ENCODE measurements around the gene CDKAL1. TPM values are rescaled to one million over a fixed set of nuclear protein-coding genes. Genes with fewer than 3 reads are reported as not detected.

The CDKAL1 gene
- total and polyA plus RNA-seq, 4 donors, result 2.0 to 12.9 (median 6.7) TPM

DNA sequence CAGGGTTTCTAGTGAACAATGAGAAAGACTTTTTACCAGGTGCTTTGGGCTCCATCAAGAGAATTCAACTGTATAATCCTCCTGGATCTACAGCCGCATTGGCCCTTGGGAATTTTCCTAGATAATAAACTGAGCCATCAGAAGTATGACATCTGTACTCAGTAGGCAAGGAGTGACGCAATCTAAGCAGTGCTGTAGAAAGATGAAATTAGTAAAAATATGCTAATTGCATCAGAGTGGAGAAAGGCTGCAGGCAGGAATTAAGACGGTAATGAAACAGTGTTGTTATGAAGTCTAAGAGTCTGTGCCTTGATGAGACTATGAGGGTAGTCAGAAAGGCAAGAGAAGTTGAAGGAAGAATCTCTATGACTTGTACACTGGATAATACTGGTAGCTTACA, 551.4 kb downstream of the CDKAL1 start:
- Histone ChIP-seq H3K9ac (ENCODE audit: low read depth in 1 of 2, low read length in 2 of 2) (no peak overlapping the region), H3K4me1 (ENCODE audit: control insufficient read depth in 4 of 4, insufficient read depth in 4 of 4, low read length in 3 of 4) (no peaks in the 10 kb centered on the region), H3K27me3 (ENCODE audit: control insufficient read depth in 4 of 4, insufficient read depth in 4 of 4, low read length in 3 of 4) (no peaks in the 10 kb centered on the region), H3K9me3 (ENCODE audit: control insufficient read depth in 4 of 4, low read length in 3 of 4) (no peaks in the 10 kb centered on the region), H3K27ac (ENCODE audit: low read depth in 1 of 2, low read length in 2 of 2) (no peak overlapping the region), H3K36me3 (ENCODE audit: control insufficient read depth in 4 of 4, insufficient read depth in 3 of 4, low read depth in 1 of 4, low read length in 3 of 4) (no peaks in the 10 kb centered on the region), H3K4me3 (ENCODE audit: low read depth in 1 of 3, low read length in 3 of 3) (no peak overlapping the region)
- no peak for DNase-seq (ENCODE audit: low spot score)
- TF ChIP-seq HNF4G (IDR thresholded peaks at IDR 0.05), result no peak
- TF ChIP-seq RXRA (IDR thresholded peaks at IDR 0.05), result no peak
- TF ChIP-seq FOXA1 (IDR thresholded peaks at IDR 0.05), result no peak
- TF ChIP-seq, protein P1, sequence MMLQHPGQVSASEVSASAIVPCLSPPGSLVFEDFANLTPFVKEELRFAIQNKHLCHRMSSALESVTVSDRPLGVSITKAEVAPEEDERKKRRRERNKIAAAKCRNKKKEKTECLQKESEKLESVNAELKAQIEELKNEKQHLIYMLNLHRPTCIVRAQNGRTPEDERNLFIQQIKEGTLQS (IDR thresholded peaks at IDR 0.05), result no peak
- TF ChIP-seq NR2F2 (IDR thresholded peaks at IDR 0.05), result no peak
- TF ChIP-seq JUND (IDR thresholded peaks at IDR 0.05), result no peak
- TF ChIP-seq HNF4A (conservative IDR thresholded peaks at IDR 0.05), result no peak
- TF ChIP-seq, protein P2, sequence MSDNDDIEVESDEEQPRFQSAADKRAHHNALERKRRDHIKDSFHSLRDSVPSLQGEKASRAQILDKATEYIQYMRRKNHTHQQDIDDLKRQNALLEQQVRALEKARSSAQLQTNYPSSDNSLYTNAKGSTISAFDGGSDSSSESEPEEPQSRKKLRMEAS (IDR thresholded peaks at IDR 0.05), result no peak
- 97% methylated on average over 3 of the region's 3 CpGs for WGBS

DNA sequence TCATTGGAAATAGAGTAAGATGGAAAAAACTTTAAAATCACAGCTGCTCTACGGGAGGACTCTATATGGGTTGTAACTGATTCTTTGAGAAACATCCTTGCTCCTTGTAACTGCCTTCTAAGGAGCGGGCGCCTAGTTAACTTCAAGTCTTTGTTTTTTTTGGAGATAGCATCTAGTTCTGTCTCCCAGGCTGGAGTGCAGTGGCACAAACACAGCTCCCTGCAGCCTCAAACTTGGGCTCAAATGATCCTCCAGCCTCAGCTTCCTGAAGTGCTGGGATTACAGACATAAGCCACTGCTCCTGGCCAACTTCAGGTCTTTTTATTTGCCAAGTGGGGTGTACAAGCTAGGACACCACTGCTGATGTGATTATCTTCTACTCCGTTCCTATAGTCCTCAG, 552.9 kb downstream of the CDKAL1 start:
- 96% methylated on average over 4 of the region's 4 CpGs for WGBS
- no peaks in the 10 kb centered on the region for H3K36me3 ChIP-seq (ENCODE audit: control insufficient read depth in 4 of 4, insufficient read depth in 3 of 4, low read depth in 1 of 4, low read length in 3 of 4)
- TF ChIP-seq, protein P1 (IDR thresholded peaks at IDR 0.05), result no peak
- TF ChIP-seq, protein P3, sequence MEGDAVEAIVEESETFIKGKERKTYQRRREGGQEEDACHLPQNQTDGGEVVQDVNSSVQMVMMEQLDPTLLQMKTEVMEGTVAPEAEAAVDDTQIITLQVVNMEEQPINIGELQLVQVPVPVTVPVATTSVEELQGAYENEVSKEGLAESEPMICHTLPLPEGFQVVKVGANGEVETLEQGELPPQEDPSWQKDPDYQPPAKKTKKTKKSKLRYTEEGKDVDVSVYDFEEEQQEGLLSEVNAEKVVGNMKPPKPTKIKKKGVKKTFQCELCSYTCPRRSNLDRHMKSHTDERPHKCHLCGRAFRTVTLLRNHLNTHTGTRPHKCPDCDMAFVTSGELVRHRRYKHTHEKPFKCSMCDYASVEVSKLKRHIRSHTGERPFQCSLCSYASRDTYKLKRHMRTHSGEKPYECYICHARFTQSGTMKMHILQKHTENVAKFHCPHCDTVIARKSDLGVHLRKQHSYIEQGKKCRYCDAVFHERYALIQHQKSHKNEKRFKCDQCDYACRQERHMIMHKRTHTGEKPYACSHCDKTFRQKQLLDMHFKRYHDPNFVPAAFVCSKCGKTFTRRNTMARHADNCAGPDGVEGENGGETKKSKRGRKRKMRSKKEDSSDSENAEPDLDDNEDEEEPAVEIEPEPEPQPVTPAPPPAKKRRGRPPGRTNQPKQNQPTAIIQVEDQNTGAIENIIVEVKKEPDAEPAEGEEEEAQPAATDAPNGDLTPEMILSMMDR (IDR thresholded peaks at IDR 0.05; ENCODE audit: low read depth, low read length, missing input control), result no peak
- TF ChIP-seq, protein P4, sequence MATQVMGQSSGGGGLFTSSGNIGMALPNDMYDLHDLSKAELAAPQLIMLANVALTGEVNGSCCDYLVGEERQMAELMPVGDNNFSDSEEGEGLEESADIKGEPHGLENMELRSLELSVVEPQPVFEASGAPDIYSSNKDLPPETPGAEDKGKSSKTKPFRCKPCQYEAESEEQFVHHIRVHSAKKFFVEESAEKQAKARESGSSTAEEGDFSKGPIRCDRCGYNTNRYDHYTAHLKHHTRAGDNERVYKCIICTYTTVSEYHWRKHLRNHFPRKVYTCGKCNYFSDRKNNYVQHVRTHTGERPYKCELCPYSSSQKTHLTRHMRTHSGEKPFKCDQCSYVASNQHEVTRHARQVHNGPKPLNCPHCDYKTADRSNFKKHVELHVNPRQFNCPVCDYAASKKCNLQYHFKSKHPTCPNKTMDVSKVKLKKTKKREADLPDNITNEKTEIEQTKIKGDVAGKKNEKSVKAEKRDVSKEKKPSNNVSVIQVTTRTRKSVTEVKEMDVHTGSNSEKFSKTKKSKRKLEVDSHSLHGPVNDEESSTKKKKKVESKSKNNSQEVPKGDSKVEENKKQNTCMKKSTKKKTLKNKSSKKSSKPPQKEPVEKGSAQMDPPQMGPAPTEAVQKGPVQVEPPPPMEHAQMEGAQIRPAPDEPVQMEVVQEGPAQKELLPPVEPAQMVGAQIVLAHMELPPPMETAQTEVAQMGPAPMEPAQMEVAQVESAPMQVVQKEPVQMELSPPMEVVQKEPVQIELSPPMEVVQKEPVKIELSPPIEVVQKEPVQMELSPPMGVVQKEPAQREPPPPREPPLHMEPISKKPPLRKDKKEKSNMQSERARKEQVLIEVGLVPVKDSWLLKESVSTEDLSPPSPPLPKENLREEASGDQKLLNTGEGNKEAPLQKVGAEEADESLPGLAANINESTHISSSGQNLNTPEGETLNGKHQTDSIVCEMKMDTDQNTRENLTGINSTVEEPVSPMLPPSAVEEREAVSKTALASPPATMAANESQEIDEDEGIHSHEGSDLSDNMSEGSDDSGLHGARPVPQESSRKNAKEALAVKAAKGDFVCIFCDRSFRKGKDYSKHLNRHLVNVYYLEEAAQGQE (IDR thresholded peaks at IDR 0.05), result no peak
- no peak for TF ChIP-seq YY1 (IDR thresholded peaks at IDR 0.05)
- no peak for TF ChIP-seq TAF1 (conservative IDR thresholded peaks at IDR 0.05)
- no peak for TF ChIP-seq HNF4A (conservative IDR thresholded peaks at IDR 0.05)
- no peak for TF ChIP-seq EGR1 (IDR thresholded peaks at IDR 0.05; ENCODE audit: low read depth in 2 of 2)
- TF ChIP-seq NR2F2 (IDR thresholded peaks at IDR 0.05), result no peak
- TF ChIP-seq, protein P2 (IDR thresholded peaks at IDR 0.05), result no peak
- no peak for TF ChIP-seq HNF4G (IDR thresholded peaks at IDR 0.05)
- TF ChIP-seq, protein P5, sequence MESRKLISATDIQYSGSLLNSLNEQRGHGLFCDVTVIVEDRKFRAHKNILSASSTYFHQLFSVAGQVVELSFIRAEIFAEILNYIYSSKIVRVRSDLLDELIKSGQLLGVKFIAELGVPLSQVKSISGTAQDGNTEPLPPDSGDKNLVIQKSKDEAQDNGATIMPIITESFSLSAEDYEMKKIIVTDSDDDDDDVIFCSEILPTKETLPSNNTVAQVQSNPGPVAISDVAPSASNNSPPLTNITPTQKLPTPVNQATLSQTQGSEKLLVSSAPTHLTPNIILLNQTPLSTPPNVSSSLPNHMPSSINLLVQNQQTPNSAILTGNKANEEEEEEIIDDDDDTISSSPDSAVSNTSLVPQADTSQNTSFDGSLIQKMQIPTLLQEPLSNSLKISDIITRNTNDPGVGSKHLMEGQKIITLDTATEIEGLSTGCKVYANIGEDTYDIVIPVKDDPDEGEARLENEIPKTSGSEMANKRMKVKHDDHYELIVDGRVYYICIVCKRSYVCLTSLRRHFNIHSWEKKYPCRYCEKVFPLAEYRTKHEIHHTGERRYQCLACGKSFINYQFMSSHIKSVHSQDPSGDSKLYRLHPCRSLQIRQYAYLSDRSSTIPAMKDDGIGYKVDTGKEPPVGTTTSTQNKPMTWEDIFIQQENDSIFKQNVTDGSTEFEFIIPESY (IDR thresholded peaks at IDR 0.05), result no peak
- TF ChIP-seq RXRA (IDR thresholded peaks at IDR 0.05), result no peak
- no peak for TF ChIP-seq RAD21 (IDR thresholded peaks at IDR 0.05)
- TF ChIP-seq GABPA (IDR thresholded peaks at IDR 0.05 in 1 of 2, conservative IDR thresholded peaks at IDR 0.05 in 1 of 2), result no peak
- no peak for TF ChIP-seq FOXA2 (IDR thresholded peaks at IDR 0.05)
- TF ChIP-seq SP1 (IDR thresholded peaks at IDR 0.05), result no peak
- no peak for DNase-seq (ENCODE audit: low spot score)
- no peaks in the 10 kb centered on the region for H3K9me3 ChIP-seq (ENCODE audit: control insufficient read depth in 4 of 4, low read length in 3 of 4)
- H3K9ac ChIP-seq (ENCODE audit: low read depth in 1 of 2, low read length in 2 of 2), result no peak overlapping the region
- no peaks in the 10 kb centered on the region for H3K4me1 ChIP-seq (ENCODE audit: control insufficient read depth in 4 of 4, insufficient read depth in 4 of 4, low read length in 3 of 4)
- H3K27me3 ChIP-seq (ENCODE audit: control insufficient read depth in 4 of 4, insufficient read depth in 4 of 4, low read length in 3 of 4), result no peaks in the 10 kb centered on the region
- H3K27ac ChIP-seq (ENCODE audit: low read depth in 1 of 2, low read length in 2 of 2), result no peak overlapping the region
- no peak overlapping the region for H3K4me3 ChIP-seq (ENCODE audit: low read depth in 1 of 3, low read length in 3 of 3)

Data from liver (tissue), 9 donors.